MM.1S (cell line): Measurements from ENCODE around the gene KATNIP.

Source experiments
- DNase-seq: peaks from one replicate; pipeline ENCODE4 v3.0.0-alpha.2; 2015
- H2AFZ ChIP-seq: fragments of 300-600 bp; sonication (generic); 2 replicates; pipeline ENCODE4 v1.6.0; 2016; ENCODE audit warnings: antibody characterized with exemption, low read length
- H3F3A ChIP-seq: fragments of 300-600 bp; sonication (generic); 2 replicates; pipeline ENCODE4 v1.6.1; 2016; ENCODE audit warnings: mild to moderate bottlenecking, antibody characterized with exemption, low read length, moderate library complexity, mixed read lengths; ENCODE audit not compliant: insufficient read depth
- H3K27ac ChIP-seq: fragments of 300-600 bp; sonication (generic); 2 replicates; pipeline ENCODE4 v1.5.1; 2016; ENCODE audit warnings: mild to moderate bottlenecking, low read length
- H3K27me3 ChIP-seq: fragments of 300-600 bp; sonication (generic); replicated peaks from 2 replicates; pipeline ENCODE4 v1.6.0; 2016; ENCODE audit warnings: low read length; ENCODE audit not compliant: insufficient read depth
- H3K36me3 ChIP-seq: fragments of 300-600 bp; sonication (generic); replicated peaks from 2 replicates; pipeline ENCODE4 v1.6.1; 2016; ENCODE audit warnings: mild to moderate bottlenecking, low read length, mixed read lengths; ENCODE audit not compliant: insufficient read depth
- H3K4me1 ChIP-seq: fragments of 300-600 bp; sonication (generic); 2 replicates; pipeline ENCODE4 v1.6.1; 2016; ENCODE audit warnings: low read length, mixed read lengths
- H3K4me2 ChIP-seq: fragments of 300-600 bp; sonication (generic); 2 replicates; pipeline ENCODE4 v1.6.0; 2016; ENCODE audit warnings: low read depth, low read length
- H3K4me3 ChIP-seq: fragments of 300-600 bp; sonication (generic); 2 replicates; pipeline ENCODE4 v1.5.1; 2016; ENCODE audit warnings: low read length, mixed read lengths
- H3K79me2 ChIP-seq: fragments of 300-600 bp; sonication (generic); 2 replicates; pipeline ENCODE4 v1.6.1; 2016; ENCODE audit warnings: mixed run types, low read length, mixed read lengths
- H3K9ac ChIP-seq: fragments of 300-600 bp; sonication (generic); 2 replicates; pipeline ENCODE4 v1.6.1; 2016; ENCODE audit warnings: low read length, mixed read lengths
- H3K9me2 ChIP-seq: fragments of 300-600 bp; sonication (generic); replicated peaks from 2 replicates; pipeline ENCODE4 v1.6.1; 2016; ENCODE audit warnings: mild to moderate bottlenecking, low read length, mixed read lengths; ENCODE audit not compliant: insufficient read depth
- H3K9me3 ChIP-seq: fragments of 300-600 bp; sonication (generic); replicated peaks from 2 replicates; pipeline ENCODE4 v1.6.1; 2016; ENCODE audit warnings: mild to moderate bottlenecking, low read length, mixed read lengths; ENCODE audit not compliant: insufficient read depth
- H4K20me1 ChIP-seq: fragments of 300-600 bp; sonication (generic); 2 replicates; pipeline ENCODE4 v1.6.1; 2016; ENCODE audit warnings: mild to moderate bottlenecking, low read length, moderate library complexity, mixed read lengths; ENCODE audit not compliant: insufficient read depth
- EZH2 ChIP-seq: fragments of 300-600 bp; sonication (generic); optimal IDR thresholded peaks from 2 replicates; pipeline ENCODE3; 2017; ENCODE audit warnings: low read depth, mild to moderate bottlenecking, antibody characterized with exemption, low read length, mixed read lengths
- EZH2phosphoT487 ChIP-seq: fragments of 300-600 bp; sonication (generic); IDR thresholded peaks from 2 replicates; pipeline ENCODE4 v1.6.1; 2018; ENCODE audit warnings: antibody characterized with exemption, low read length
- TF ChIP-seq, protein P1 (sequence below): fragments of 300-600 bp; sonication (generic); IDR thresholded peaks from 2 replicates; pipeline ENCODE4 v1.5.1; 2016; ENCODE audit warnings: antibody characterized with exemption, low read length, mixed read lengths

Gene KATNIP

DNA sequence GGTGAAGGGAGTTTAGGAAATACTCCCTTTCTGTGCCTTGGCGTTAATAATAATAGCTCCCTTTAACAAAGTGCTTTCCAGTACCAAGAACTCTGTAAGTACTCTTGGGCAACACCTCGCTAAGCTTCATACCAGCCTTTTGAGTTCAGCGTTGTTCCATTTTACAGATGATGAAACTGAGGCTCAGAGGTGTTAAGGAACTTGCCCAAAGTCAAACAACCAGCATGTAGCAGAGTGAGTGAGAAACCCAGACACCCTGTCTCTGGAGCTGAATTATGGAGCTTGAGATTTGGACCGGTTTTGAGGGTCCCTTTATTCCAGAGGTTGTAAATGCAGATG lies 607 bp downstream of the KATNIP start:
- Histone ChIP-seq H3F3A (no peaks in the 10 kb centered on the region), H2AFZ (peak overlapping the region; percentile 94), H3K4me2 (peak overlapping the region; percentile 72), H3K4me3 (peak overlapping the region; percentile 94), H3K27ac (peak overlapping the region; percentile 45; the same call in 1 of the 2 replicates), H4K20me1 (no peaks in the 10 kb centered on the region), H3K9me3 (no peaks in the 10 kb centered on the region), H3K27me3 (no peaks in the 10 kb centered on the region), H3K79me2 (peaks cover 36% of the 10 kb centered on the region), H3K9me2 (no peaks in the 10 kb centered on the region), H3K4me1 (peaks cover 11% of the 10 kb centered on the region), H3K36me3 (no peaks in the 10 kb centered on the region), H3K9ac (peak overlapping the region; percentile 85)
- no peak for DNase-seq
- TF ChIP-seq, protein P1, sequence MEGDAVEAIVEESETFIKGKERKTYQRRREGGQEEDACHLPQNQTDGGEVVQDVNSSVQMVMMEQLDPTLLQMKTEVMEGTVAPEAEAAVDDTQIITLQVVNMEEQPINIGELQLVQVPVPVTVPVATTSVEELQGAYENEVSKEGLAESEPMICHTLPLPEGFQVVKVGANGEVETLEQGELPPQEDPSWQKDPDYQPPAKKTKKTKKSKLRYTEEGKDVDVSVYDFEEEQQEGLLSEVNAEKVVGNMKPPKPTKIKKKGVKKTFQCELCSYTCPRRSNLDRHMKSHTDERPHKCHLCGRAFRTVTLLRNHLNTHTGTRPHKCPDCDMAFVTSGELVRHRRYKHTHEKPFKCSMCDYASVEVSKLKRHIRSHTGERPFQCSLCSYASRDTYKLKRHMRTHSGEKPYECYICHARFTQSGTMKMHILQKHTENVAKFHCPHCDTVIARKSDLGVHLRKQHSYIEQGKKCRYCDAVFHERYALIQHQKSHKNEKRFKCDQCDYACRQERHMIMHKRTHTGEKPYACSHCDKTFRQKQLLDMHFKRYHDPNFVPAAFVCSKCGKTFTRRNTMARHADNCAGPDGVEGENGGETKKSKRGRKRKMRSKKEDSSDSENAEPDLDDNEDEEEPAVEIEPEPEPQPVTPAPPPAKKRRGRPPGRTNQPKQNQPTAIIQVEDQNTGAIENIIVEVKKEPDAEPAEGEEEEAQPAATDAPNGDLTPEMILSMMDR: no peak
- TF ChIP-seq EZH2 (no peak), EZH2phosphoT487 (no peak)

DNA sequence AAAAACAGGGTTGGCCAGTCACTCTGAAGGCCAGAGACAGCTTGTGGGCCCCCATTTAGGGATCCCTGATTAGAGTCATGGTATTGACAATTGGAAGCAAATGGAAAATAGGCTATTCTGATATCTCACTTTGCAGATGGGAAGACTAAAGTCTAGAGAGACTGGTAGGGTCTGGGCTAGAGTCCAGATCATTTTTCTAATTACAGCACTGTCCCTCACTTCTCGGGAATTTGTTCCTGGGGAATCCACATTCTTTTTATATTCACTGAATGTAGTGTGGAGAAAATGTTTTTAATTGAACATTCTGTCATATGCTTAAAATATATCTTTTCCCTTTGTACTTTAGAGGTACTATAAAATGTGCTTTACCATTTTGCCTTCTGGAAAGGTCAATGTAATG lies 1.1 kb downstream of the KATNIP start:
- Histone ChIP-seq H3F3A (no peaks in the 10 kb centered on the region), H3K9ac (peak overlapping the region; percentile 85; the same call in 1 of the 2 replicates), H3K27ac (no peak overlapping the region), H3K4me3 (no peak overlapping the region), H3K9me3 (no peaks in the 10 kb centered on the region), H3K79me2 (peaks cover 36% of the 10 kb centered on the region), H3K27me3 (no peaks in the 10 kb centered on the region), H4K20me1 (no peaks in the 10 kb centered on the region), H3K36me3 (no peaks in the 10 kb centered on the region), H3K4me1 (peaks cover 11% of the 10 kb centered on the region), H3K4me2 (peak overlapping the region; percentile 72; the same call in 1 of the 2 replicates), H2AFZ (no peak overlapping the region), H3K9me2 (no peaks in the 10 kb centered on the region)
- no peak for DNase-seq
- TF ChIP-seq, protein P1: no peak
- TF ChIP-seq EZH2phosphoT487 (no peak), EZH2 (no peak)

DNA sequence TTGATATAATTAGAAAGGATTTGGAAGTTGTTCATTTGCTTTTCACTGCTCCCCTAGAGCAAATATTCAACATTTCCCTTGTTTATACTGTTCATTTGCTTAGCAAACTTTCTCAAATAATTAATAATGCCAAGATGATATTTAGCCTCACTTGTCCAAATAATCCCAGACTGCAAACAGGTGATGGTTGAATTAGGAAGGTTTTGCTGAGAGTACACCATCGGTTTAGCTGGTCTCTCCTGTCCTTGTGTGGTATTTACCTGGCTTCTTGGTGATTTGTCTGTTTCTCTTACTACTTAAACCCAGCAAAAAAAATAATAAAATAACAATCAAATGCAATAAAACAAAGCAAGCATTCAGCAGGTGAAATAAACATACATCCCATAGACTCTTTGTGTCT lies 6.5 kb downstream of the KATNIP start:
- Histone ChIP-seq H3K27me3 (no peaks in the 10 kb centered on the region), H2AFZ (no peak overlapping the region), H3K9me2 (no peaks in the 10 kb centered on the region), H3K36me3 (no peaks in the 10 kb centered on the region), H3K4me3 (no peak overlapping the region), H3F3A (no peaks in the 10 kb centered on the region), H3K9me3 (no peaks in the 10 kb centered on the region), H4K20me1 (no peaks in the 10 kb centered on the region), H3K27ac (no peak overlapping the region), H3K79me2 (no peaks in the 10 kb centered on the region), H3K4me1 (no peaks in the 10 kb centered on the region), H3K4me2 (no peak overlapping the region), H3K9ac (no peak overlapping the region)
- TF ChIP-seq, protein P1: no peak
- TF ChIP-seq EZH2: no peak
- TF ChIP-seq EZH2phosphoT487: no peak
- DNase-seq: no peak

DNA sequence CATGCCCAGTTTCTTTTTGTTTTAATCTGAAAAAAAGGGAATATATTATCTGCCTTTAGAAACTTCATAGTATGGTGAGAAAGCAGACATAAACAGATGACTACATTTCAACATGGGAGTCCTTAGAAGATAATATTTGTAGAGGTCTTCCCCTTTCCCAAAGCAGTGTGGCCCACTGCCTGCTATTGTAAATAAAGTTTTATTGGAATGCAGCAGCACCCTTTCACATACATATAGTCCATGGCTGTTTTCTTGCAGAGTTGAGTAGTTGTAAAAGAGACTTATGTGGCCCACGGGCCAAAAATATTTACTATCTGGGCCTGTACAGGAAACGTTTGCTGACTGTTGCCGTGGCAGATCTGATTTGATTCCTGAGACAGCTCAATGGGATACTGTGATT lies 8.5 kb downstream of the KATNIP start:
- Histone ChIP-seq H3K4me3 (no peak overlapping the region), H3K4me2 (no peak overlapping the region), H3K27me3 (no peaks in the 10 kb centered on the region), H3K27ac (no peak overlapping the region), H3K4me1 (no peaks in the 10 kb centered on the region), H4K20me1 (no peaks in the 10 kb centered on the region), H3K79me2 (no peaks in the 10 kb centered on the region), H3K36me3 (no peaks in the 10 kb centered on the region), H2AFZ (no peak overlapping the region), H3F3A (no peaks in the 10 kb centered on the region), H3K9ac (no peak overlapping the region), H3K9me3 (no peaks in the 10 kb centered on the region), H3K9me2 (no peaks in the 10 kb centered on the region)
- no peak for DNase-seq
- TF ChIP-seq, protein P1: no peak
- TF ChIP-seq EZH2phosphoT487 (no peak), EZH2 (no peak)
